Liver (tissue), 9 donors: Measurements from ENCODE around the gene HCN2. TPM values are rescaled to one million over a fixed set of nuclear protein-coding genes. Genes with fewer than 3 reads are reported as not detected.

Source experiments
- DNase-seq: peaks from one replicate; pipeline ENCODE4 v3.0.0-alpha.2; 2017; ENCODE audit warnings: low spot score
- H3K27ac ChIP-seq, 2 donors: one replicate each; pipeline ENCODE4 v1.7.0; 2013; ENCODE audit warnings: inconsistent platforms in 2 of 2, low read length in 2 of 2, control low read depth in 1 of 2, low read depth in 1 of 2, mild to moderate bottlenecking in 1 of 2
- H3K27me3 ChIP-seq, 4 donors: one replicate each; pipeline versions ENCODE4 v1.6.1 to v1.7.0; 2013; ENCODE audit warnings: low read length in 3 of 4, inconsistent platforms in 1 of 4, mild to moderate bottlenecking in 1 of 4, moderate library complexity in 1 of 4; ENCODE audit not compliant: control insufficient read depth in 4 of 4, insufficient read depth in 4 of 4
- H3K36me3 ChIP-seq, 4 donors: one replicate each; pipeline versions ENCODE4 v1.6.1 to v1.7.0; 2013; ENCODE audit warnings: low read length in 3 of 4, mild to moderate bottlenecking in 3 of 4, low read depth in 1 of 4, moderate library complexity in 1 of 4; ENCODE audit not compliant: control insufficient read depth in 4 of 4, insufficient read depth in 3 of 4
- H3K4me1 ChIP-seq, 4 donors: one replicate each; pipeline versions ENCODE4 v1.6.1 to v1.7.0; 2013; ENCODE audit warnings: low read length in 3 of 4, mild to moderate bottlenecking in 3 of 4, moderate library complexity in 1 of 4; ENCODE audit not compliant: control insufficient read depth in 4 of 4, insufficient read depth in 4 of 4
- H3K4me3 ChIP-seq, 3 donors: one replicate each; pipeline versions ENCODE4 v1.6.1 to v1.7.0; 2013; ENCODE audit warnings: low read length in 3 of 3, control low read depth in 1 of 3, low read depth in 1 of 3, mild to moderate bottlenecking in 1 of 3
- H3K9ac ChIP-seq, 2 donors: one replicate each; pipeline ENCODE4 v1.7.0; 2013; ENCODE audit warnings: low read length in 2 of 2, mild to moderate bottlenecking in 2 of 2, moderate library complexity in 2 of 2, control low read depth in 1 of 2, low read depth in 1 of 2
- H3K9me3 ChIP-seq, 4 donors: one replicate each; pipeline versions ENCODE4 v1.6.1 to v1.7.0; 2013; ENCODE audit warnings: low read length in 3 of 4; ENCODE audit not compliant: control insufficient read depth in 4 of 4
- ATF3 ChIP-seq: IDR thresholded peaks from 2 replicates; pipeline ENCODE4 v1.6.1; 2016; ENCODE audit warnings: antibody characterized with exemption
- CTCF ChIP-seq: fragments of 150-350 bp; IDR thresholded peaks from 2 replicates; pipeline ENCODE4 v1.5.1; 2017; ENCODE audit warnings: improper control_type of control experiment, low read depth, low read length; ENCODE audit not compliant: missing input control
- EGR1 ChIP-seq, 2 donors: IDR thresholded peaks; 2 replicates each; pipeline ENCODE4 v1.6.1; 2016 to 2018; ENCODE audit warnings: antibody characterized with exemption in 2 of 2, low read depth in 2 of 2
- FOXA1 ChIP-seq: IDR thresholded peaks from 2 replicates; pipeline ENCODE4 v1.6.1; 2016; ENCODE audit warnings: antibody characterized with exemption
- FOXA2 ChIP-seq: IDR thresholded peaks from 2 replicates; pipeline ENCODE4 v1.6.1; 2016; ENCODE audit warnings: antibody characterized with exemption
- GABPA ChIP-seq, 2 donors: IDR thresholded peaks in 1 of 2; conservative IDR thresholded peaks in 1 of 2; 2 replicates each; pipeline ENCODE4 v1.6.1; 2016; ENCODE audit warnings: antibody characterized with exemption in 2 of 2, mild to moderate bottlenecking in 1 of 2, moderate library complexity in 1 of 2
- HNF4A ChIP-seq, 2 donors: conservative IDR thresholded peaks; 2 replicates each; pipeline ENCODE4 v1.6.1; 2016; ENCODE audit warnings: antibody characterized with exemption in 2 of 2, mild to moderate bottlenecking in 2 of 2
- JUND ChIP-seq, 2 donors: IDR thresholded peaks; 2 replicates each; pipeline ENCODE4 v1.6.1; 2016; ENCODE audit warnings: antibody characterized with exemption in 2 of 2
- MAX ChIP-seq: IDR thresholded peaks from 2 replicates; pipeline ENCODE4 v1.6.1; 2016; ENCODE audit warnings: antibody characterized with exemption
- NR2F2 ChIP-seq: IDR thresholded peaks from 2 replicates; pipeline ENCODE4 v1.6.1; 2016; ENCODE audit warnings: antibody characterized with exemption
- RAD21 ChIP-seq, 2 donors: IDR thresholded peaks; 2 replicates each; pipeline ENCODE4 v1.6.1; 2016; ENCODE audit warnings: antibody characterized with exemption in 2 of 2, mild to moderate bottlenecking in 2 of 2
- RXRA ChIP-seq, 2 donors: IDR thresholded peaks; 2 replicates each; pipeline ENCODE4 v1.6.1; 2017 to 2018; ENCODE audit warnings: antibody characterized with exemption in 2 of 2, mild to moderate bottlenecking in 1 of 2
- SP1 ChIP-seq: IDR thresholded peaks from 2 replicates; pipeline ENCODE4 v1.6.1; 2018; ENCODE audit warnings: antibody characterized with exemption, mild to moderate bottlenecking
- TAF1 ChIP-seq: conservative IDR thresholded peaks from 2 replicates; pipeline ENCODE4 v1.6.1; 2016; ENCODE audit warnings: antibody characterized with exemption, mild to moderate bottlenecking
- YY1 ChIP-seq: IDR thresholded peaks from 2 replicates; pipeline ENCODE4 v1.6.1; 2016; ENCODE audit warnings: antibody characterized with exemption, mild to moderate bottlenecking
- ZBTB33 ChIP-seq: IDR thresholded peaks from 2 replicates; pipeline ENCODE4 v1.6.1; 2016; ENCODE audit warnings: antibody characterized with exemption
- WGBS: extraction: QIAGEN DNeasy Blood & Tissue Kit; methylation state at CpG from one replicate; pipeline ENCODE4 v1.1.7; 2013; 5-methylcytosine and 5-hydroxymethylcytosine counted together
- polyA plus RNA-seq, 2 donors: library from polyadenylated mRNA; stranded (reverse) in 1 of 2; unstranded in 1 of 2; fragments of 200-250 nt in 1 of 2; fragments of >200 nt in 1 of 2; fragmentation: Nextera tagmentation in 1 of 2; extraction: Ambion mirVana in 1 of 2; gene quantifications; one replicate each; pipeline versions ENCODE4 v1.2.1 to v1.2.3, GENCODE V29; 2013 to 2015
- total RNA-seq, 2 donors: library from RNA; depleted of rRNA; stranded (reverse); fragments of >200 nt; gene quantifications; one replicate each; pipeline ENCODE4 v1.2.3, GENCODE V29; 2014
- donor health status: healthy.
- donor health status: healthy.
- donor health status: healthy.
- donor health status: healthy.
- donor health status: healthy.

HCN2 gene
- total and polyA plus RNA-seq, 4 donors: 0.05 to 0.17 (median 0.13) TPM; not detected in 1

GRCh38 chr19:663682-664117 is 74.0 kb downstream of the HCN2 start:
- H3K36me3 ChIP-seq: no peaks in the 10 kb centered on the region
- peak overlapping the region; percentile 49 to 78 (median 60) for H3K4me3 ChIP-seq
- peaks cover 12 to 50% (median 34%) of the 10 kb centered on the region in 4 donors for H3K4me1 ChIP-seq
- H3K9ac ChIP-seq: peak overlapping the region; percentile 21 to 69
- DNase-seq: no peak
- H3K27me3 ChIP-seq: no peaks in the 10 kb centered on the region
- WGBS: 24% methylated on average over 18 of the region's 18 CpGs
- no peaks in the 10 kb centered on the region for H3K9me3 ChIP-seq
- peak overlapping the region; percentile 94 to 95 for H3K27ac ChIP-seq
- TF ChIP-seq CTCF (no peak), HNF4A (conservative IDR thresholded peaks at IDR 0.05) (peak; percentile 36 to 44), GABPA (IDR thresholded peaks at IDR 0.05 in 1 of 2, conservative IDR thresholded peaks at IDR 0.05 in 1 of 2) (no peak), SP1 (no peak), TAF1 (no peak), RAD21 (IDR thresholded peaks at IDR 0.05) (no peak), MAX (no peak), RXRA (IDR thresholded peaks at IDR 0.05) (peak; percentile 31 to 51), JUND (IDR thresholded peaks at IDR 0.05) (no peak), YY1 (no peak), NR2F2 (peak; percentile 42), ATF3 (no peak), EGR1 (IDR thresholded peaks at IDR 0.05; ENCODE audit: low read depth in 2 of 2) (no peak), ZBTB33 (no peak)

GRCh38 chr19:664913-665443 is 75.3 kb downstream of the HCN2 start:
- Histone ChIP-seq H3K4me3 (no peak overlapping the region), H3K9me3 (no peaks in the 10 kb centered on the region), H3K27me3 (no peaks in the 10 kb centered on the region), H3K27ac (no peak overlapping the region), H3K9ac (no peak overlapping the region), H3K4me1 (peaks cover 3 to 37% (median 24%) of the 10 kb centered on the region in 4 donors), H3K36me3 (no peaks in the 10 kb centered on the region)
- TF ChIP-seq JUND (IDR thresholded peaks at IDR 0.05) (no peak), FOXA2 (no peak), CTCF (peak; percentile 80), RAD21 (IDR thresholded peaks at IDR 0.05) (peak; percentile 87 to 95), GABPA (IDR thresholded peaks at IDR 0.05 in 1 of 2, conservative IDR thresholded peaks at IDR 0.05 in 1 of 2) (no peak), YY1 (no peak), MAX (no peak), NR2F2 (no peak), FOXA1 (no peak), SP1 (peak; percentile 20), ZBTB33 (no peak)
- peak; percentile 85 for DNase-seq
- 16% methylated on average over 24 of the region's 24 CpGs for WGBS
